ENCODE results near the gene SECTM1. TPM values are rescaled to one million over a fixed set of nuclear protein-coding genes. Genes with fewer than 3 reads are reported as not detected.

SECTM1 gene
- total and polyA plus RNA-seq, 7 donors, result 0.70 to 2.3 (median 1.2) TPM

DNA sequence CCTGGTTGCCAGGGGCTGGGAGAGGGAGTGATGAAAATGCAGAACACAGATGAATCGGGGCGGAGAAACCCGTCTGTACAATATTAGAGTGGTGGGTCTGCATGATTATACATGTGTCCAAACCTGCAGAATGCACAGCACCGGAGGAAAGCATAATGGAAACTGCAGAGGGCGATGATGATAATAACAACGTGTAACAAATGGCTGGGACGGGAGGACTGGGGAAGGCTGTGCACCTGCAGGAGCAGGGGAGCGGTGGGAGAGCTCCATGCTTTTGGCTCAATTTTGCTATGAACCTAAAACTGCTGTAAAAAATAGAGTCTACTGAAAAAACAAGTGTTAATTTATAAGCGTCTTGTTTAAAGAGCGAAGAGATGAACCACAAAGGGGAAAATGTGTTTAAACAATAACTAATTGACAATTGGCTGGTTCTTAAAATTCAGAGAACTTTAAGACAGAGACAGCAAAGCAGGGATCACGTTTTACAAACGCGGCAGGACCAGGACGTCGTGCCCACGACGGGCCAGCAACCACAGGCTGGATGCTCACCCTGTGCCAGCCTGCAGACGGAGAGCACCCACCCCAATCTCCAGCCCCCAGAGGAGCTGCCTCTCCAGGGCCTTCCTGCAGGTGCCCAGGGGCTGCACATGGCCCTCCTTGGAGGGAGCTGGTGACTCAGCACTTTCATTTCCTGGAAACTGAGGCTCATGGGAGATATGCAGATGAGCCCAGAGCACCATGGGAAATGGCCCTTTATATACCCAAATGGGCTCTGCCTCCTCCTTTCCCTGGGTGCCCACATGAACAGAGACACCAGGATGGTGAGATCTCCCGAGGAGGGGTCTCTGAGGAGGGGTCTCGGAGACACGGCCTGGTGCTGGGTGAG is 25.1 kb upstream of the SECTM1 start, which contains the start of gene TEX19:
TEX19 (plus strand) TSS at position 783 of the 886 bp plus-strand sequence. CDS start 2,904 bp downstream, outside the sequence.
- no peaks in the 10 kb centered on the region for H3K36me3 ChIP-seq (ENCODE audit: insufficient read depth in 1 of 2, low read depth in 1 of 2)
- H3K27me3 ChIP-seq (ENCODE audit: insufficient read depth in 3 of 3, low read length in 2 of 3), result peaks cover 3 to 23% (median 4%) of the 10 kb centered on the region in 3 donors
- 56 to 65% (median 65%) methylated on average over 21 of the region's 21 CpGs for WGBS, 3 donors
- no peaks in the 10 kb centered on the region for H3K9me3 ChIP-seq
- DNase-seq (no peak), ATAC-seq (no peak)
- H3K4me1 ChIP-seq, result no peaks in the 10 kb centered on the region
- TF ChIP-seq, protein P1, sequence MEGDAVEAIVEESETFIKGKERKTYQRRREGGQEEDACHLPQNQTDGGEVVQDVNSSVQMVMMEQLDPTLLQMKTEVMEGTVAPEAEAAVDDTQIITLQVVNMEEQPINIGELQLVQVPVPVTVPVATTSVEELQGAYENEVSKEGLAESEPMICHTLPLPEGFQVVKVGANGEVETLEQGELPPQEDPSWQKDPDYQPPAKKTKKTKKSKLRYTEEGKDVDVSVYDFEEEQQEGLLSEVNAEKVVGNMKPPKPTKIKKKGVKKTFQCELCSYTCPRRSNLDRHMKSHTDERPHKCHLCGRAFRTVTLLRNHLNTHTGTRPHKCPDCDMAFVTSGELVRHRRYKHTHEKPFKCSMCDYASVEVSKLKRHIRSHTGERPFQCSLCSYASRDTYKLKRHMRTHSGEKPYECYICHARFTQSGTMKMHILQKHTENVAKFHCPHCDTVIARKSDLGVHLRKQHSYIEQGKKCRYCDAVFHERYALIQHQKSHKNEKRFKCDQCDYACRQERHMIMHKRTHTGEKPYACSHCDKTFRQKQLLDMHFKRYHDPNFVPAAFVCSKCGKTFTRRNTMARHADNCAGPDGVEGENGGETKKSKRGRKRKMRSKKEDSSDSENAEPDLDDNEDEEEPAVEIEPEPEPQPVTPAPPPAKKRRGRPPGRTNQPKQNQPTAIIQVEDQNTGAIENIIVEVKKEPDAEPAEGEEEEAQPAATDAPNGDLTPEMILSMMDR (IDR thresholded peaks at IDR 0.05), result no peak
- intact Hi-C loops (cut with DNase I), result loop anchor here in 1 of 2 donors (10.0 kb wide), 1 partner anchor 196 kb away; no protein-coding TSS in a partner anchor
- no peak within 1 kb of the TSS for H3K27ac ChIP-seq
- peak within 1 kb of the TSS; percentile 7 for H3K4me3 ChIP-seq

DNA sequence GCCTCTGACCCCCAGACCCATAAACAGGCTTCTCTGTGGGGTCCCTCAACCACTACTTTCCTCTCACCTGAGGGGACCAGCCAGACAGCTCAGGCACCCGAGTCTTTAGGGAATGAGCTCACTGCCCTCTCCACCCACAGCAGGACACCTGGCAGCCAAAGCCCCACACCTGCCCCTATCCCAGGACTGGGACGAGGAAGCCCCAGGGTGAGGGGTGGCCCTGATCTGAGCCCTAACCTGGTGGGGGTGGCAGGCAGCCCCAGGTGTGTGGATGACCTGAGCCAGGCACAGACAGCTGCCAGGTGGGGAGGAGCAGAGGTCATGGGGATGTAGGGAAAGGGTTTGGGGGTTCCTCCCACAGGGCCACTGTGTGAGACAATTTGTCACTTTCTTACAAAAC is 23.8 kb upstream of the SECTM1 start:
- Histone ChIP-seq H3K27me3 (ENCODE audit: insufficient read depth in 3 of 3, low read length in 2 of 3) (peaks cover 3 to 23% (median 4%) of the 10 kb centered on the region in 3 donors), H3K4me3 (no peak overlapping the region), H3K4me1 (no peaks in the 10 kb centered on the region), H3K36me3 (ENCODE audit: insufficient read depth in 1 of 2, low read depth in 1 of 2) (no peaks in the 10 kb centered on the region), H3K9me3 (no peaks in the 10 kb centered on the region), H3K27ac (no peak overlapping the region)
- intact Hi-C loops (cut with DNase I), result loop anchor here in 1 of 2 donors (10.0 kb wide), 1 partner anchor 197 kb away; no protein-coding TSS in a partner anchor
- TF ChIP-seq, protein P1 (IDR thresholded peaks at IDR 0.05), result no peak
- no peak for ATAC-seq
- 56 to 63% (median 63%) methylated on average over 2 of the region's 2 CpGs for WGBS, 3 donors
- DNase-seq, result no peak

DNA sequence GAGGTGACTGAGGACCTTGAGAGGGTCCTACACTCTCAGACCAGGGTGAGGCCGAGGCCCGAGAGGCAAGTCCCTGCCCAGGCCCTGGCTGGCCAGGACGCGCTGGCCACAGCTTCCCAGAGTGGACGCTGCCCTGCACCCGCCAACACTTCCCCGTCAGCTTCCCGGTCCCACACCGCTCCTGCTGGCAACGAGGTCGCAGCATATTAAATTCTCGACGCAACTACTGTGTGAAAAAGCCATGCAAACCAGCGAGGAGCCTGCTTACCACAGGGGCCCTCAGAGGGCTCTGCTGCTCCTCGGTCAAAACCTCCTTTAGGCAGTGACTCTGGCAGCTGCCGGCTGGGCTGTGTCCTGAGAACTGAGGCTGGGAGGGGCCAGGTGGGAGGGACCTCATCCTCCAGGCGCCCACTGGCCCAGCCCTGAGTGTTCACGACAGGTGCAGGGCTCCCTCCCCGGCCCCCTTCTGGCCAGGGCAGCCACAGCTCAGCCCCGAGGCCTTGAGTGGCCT is 23.3 kb upstream of the SECTM1 start:
- H3K9me3 ChIP-seq, result no peaks in the 10 kb centered on the region
- 17 to 35% (median 19%) methylated on average over 20 of the region's 20 CpGs for WGBS, 3 donors
- peak in 3 of 4 donors; percentile 18 to 51 (median 34) for ATAC-seq

DNA sequence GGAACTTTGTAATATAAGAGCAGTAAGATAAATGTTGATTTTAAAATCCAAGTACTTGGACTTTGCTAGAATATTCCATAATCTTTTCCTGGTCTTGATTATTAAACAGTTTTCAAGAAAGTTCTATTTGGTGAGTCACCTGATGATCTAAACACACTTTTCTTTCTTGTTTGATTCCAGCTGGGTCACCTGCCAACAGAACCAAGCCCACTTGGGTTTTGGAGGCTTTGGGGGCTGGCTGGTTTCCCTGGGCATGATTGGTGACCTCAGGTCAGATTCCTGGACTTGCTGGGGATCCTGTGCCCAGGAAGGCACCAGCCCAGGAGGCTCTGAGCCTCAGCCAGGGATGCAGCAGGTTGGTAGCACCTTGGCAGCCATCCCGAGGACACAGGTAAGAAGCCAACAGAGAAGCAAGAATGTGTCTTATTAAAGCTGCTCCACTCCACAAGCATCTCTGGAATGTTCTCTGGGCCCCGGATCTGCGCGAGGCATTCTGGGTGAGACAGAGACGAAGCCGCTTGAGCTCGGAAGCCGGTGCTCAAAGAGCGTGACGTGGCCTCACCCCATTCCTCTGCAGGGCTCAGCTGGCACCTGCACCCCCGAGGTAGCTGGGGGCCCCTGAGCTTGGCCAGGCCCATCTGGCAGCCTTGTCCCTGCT is 22.3 kb upstream of the SECTM1 start:
- 44 to 63% (median 50%) methylated on average over 11 of the region's 11 CpGs for WGBS, 3 donors
- TF ChIP-seq, protein P1 (IDR thresholded peaks at IDR 0.05), result no peak
- no peaks in the 10 kb centered on the region for H3K36me3 ChIP-seq (ENCODE audit: insufficient read depth in 1 of 2, low read depth in 1 of 2)
- intact Hi-C loops (cut with DNase I), result loop anchor here (2.0 to 10.0 kb wide), 2 partner anchors 49 to 199 kb away; no protein-coding TSS in a partner anchor
- DNase-seq (no peak), ATAC-seq (no peak)
- no peak overlapping the region for H3K4me3 ChIP-seq
- H3K27me3 ChIP-seq (ENCODE audit: insufficient read depth in 3 of 3, low read length in 2 of 3), result peaks cover 3 to 23% (median 4%) of the 10 kb centered on the region in 3 donors
- H3K27ac ChIP-seq, result no peak overlapping the region
- no peaks in the 10 kb centered on the region for H3K9me3 ChIP-seq
- no peaks in the 10 kb centered on the region for H3K4me1 ChIP-seq

More for the DNA sequence above, 23.3 kb upstream of the SECTM1 start:
- Histone ChIP-seq H3K36me3 (ENCODE audit: insufficient read depth in 1 of 2, low read depth in 1 of 2) (no peaks in the 10 kb centered on the region), H3K27me3 (ENCODE audit: insufficient read depth in 3 of 3, low read length in 2 of 3) (peaks cover 3 to 23% (median 4%) of the 10 kb centered on the region in 3 donors), H3K27ac (no peak overlapping the region), H3K4me1 (no peaks in the 10 kb centered on the region), H3K4me3 (no peak overlapping the region)
- no peak for DNase-seq
- TF ChIP-seq, protein P1 (IDR thresholded peaks at IDR 0.05), result no peak
- intact Hi-C loops (cut with DNase I), result loop anchor here in 1 of 2 donors (10.0 kb wide), 1 partner anchor 198 kb away; no protein-coding TSS in a partner anchor

Measured in psoas muscle (tissue), 8 donors.